AG04450 (cell line): ENCODE data around the gene CACHD1. TPM values are rescaled to one million over a fixed set of nuclear protein-coding genes. Genes with fewer than 3 reads are reported as not detected.

ENCODE experiments used
- CTCF ChIA-PET: fragments of 300-600, 350-600 bp; formaldehyde crosslinking; extraction: SDS; loops from one replicate; lab custom pipeline; 2022; ENCODE audit warnings: antibody characterized with exemption, inconsistent platforms; lab: Charles Lee
- POLR2A ChIA-PET: fragments of 350-600 bp; formaldehyde crosslinking; extraction: SDS; loops from one replicate; lab custom pipeline; 2021; ENCODE audit warnings: antibody characterized with exemption, inconsistent platforms; lab: Yijun Ruan, JAX
- DNase-seq: peaks from one replicate; pipeline ENCODE4 v3.0.0-alpha.2; 2011; ENCODE audit warnings: low read depth, low spot score
- H3K27ac ChIP-seq: one replicate; pipeline ENCODE4 v1.5.1; 2012; ENCODE audit warnings: low read depth, low read length, control low read depth
- H3K27me3 ChIP-seq: one replicate; pipeline ENCODE4 v1.6.0; 2012; ENCODE audit warnings: low read length; ENCODE audit not compliant: control insufficient read depth, insufficient read depth
- H3K4me3 ChIP-seq: 2 replicates; pipeline ENCODE4 v1.5.1; 2011; ENCODE audit warnings: mild to moderate bottlenecking, low read depth, low read length, control low read depth
- H3K9me3 ChIP-seq: 2 replicates; pipeline ENCODE4 v1.5.1; 2012; ENCODE audit warnings: low read length; ENCODE audit not compliant: control insufficient read depth, insufficient read depth
- CTCF ChIP-seq: IDR thresholded peaks from 2 replicates; pipeline ENCODE4 v1.5.1; 2011; ENCODE audit warnings: low read depth, low read length, control low read depth, inconsistent platforms
- polyA plus RNA-seq: library from polyadenylated mRNA; depleted of rRNA; stranded (reverse); fragments of >200 nt; gene quantifications from 2 replicates; pipeline ENCODE4 v1.2.3, GENCODE V29; 2011

The CACHD1 gene
- polyA plus RNA-seq, 1 experiment, result 3.5 TPM

DNA sequence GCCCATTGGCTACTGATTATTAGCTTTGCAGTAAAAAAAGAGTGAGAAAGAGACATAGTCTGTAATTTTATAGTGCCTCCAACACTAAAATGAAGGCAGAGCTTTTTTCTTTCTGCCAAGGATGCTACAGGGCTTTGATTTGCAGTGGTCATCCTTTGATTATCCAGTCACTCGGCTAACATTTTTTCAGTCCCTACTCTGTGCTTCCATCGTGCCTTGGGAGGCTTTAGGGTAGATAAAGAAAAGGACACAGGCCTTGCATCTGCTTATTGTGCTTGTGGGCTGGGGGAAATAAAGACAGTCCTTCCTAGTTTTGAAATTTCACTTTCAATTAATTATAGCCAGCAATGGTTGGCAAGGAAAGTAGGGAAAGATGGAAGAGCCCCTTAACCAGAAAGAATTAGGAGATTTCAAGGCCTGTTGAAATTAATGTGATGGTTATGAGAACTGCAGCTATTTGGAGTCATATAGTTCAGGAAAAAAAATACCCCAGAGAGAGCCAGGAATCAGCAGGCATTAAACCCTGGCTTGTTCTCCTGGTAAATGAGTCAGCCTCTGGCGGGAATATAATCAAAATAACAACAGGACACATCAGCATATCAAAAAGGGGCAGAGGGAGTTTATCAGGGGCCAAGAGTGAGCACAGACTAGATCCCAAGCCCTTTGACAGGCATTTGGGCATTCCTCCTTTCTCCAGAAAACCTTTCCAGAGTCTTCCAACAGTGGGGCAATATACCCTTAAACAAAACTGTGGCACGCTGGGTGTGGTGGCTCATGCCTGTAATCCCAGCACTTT lies 27.4 kb downstream of the CACHD1 start:
- Histone ChIP-seq H3K27ac (no peak overlapping the region), H3K27me3 (no peaks in the 10 kb centered on the region), H3K4me3 (no peak overlapping the region), H3K9me3 (no peaks in the 10 kb centered on the region)
- DNase-seq, result no peak
- ChIA-PET CTCF (interaction anchor here (0.6 kb wide), 3 partner anchors 28 to 234 kb away, joined by 3 read pairs; no protein-coding TSS in a partner anchor), POLR2A (interaction anchor here (0.5 kb wide), 1 partner anchor 1045 kb away, joined by 3 read pairs; no protein-coding TSS in a partner anchor)
- TF ChIP-seq CTCF, result no peak

DNA sequence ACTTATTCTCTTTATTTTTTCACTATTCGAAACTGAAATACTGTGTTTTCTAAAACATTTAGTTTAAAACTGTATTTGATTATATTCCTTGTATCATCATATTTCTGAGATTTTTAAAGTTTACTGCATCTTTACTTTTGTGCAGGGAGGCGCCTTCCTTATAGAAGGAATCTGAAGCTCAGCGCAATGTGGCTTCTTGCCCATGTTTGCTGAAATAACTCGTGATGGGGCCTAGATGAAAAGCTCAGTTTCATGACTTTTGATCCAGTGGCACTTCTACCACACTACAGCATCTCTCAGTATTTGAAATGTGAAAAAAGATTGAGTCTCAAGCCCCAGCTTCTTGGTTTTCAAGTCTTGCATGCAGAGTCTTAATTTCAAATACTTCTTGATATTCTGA lies 28.4 kb downstream of the CACHD1 start:
- TF ChIP-seq CTCF, result no peak
- no peaks in the 10 kb centered on the region for H3K9me3 ChIP-seq
- ChIA-PET CTCF (interaction anchor here (0.9 kb wide), 1 partner anchor 178 kb away, joined by 3 read pairs; no protein-coding TSS in a partner anchor), POLR2A (no interaction called here)
- no peak overlapping the region for H3K27ac ChIP-seq
- H3K27me3 ChIP-seq, result no peaks in the 10 kb centered on the region
- DNase-seq, result no peak
- H3K4me3 ChIP-seq, result no peak overlapping the region

GRCh38 chr1:64499011-64499410 lies 29.1 kb downstream of the CACHD1 start:
- Histone ChIP-seq H3K27me3 (no peaks in the 10 kb centered on the region), H3K27ac (no peak overlapping the region), H3K4me3 (no peak overlapping the region), H3K9me3 (no peaks in the 10 kb centered on the region)
- CTCF ChIA-PET, result no interaction called here
- DNase-seq, result no peak
- no peak for TF ChIP-seq CTCF
- POLR2A ChIA-PET, result no interaction called here

GRCh38 chr1:64499966-64500365 lies 30.0 kb downstream of the CACHD1 start:
- Histone ChIP-seq H3K27me3 (no peaks in the 10 kb centered on the region), H3K27ac (no peak overlapping the region), H3K4me3 (no peak overlapping the region), H3K9me3 (no peaks in the 10 kb centered on the region)
- no peak for TF ChIP-seq CTCF
- CTCF ChIA-PET, result no interaction called here
- no peak for DNase-seq
- POLR2A ChIA-PET, result no interaction called here

DNA sequence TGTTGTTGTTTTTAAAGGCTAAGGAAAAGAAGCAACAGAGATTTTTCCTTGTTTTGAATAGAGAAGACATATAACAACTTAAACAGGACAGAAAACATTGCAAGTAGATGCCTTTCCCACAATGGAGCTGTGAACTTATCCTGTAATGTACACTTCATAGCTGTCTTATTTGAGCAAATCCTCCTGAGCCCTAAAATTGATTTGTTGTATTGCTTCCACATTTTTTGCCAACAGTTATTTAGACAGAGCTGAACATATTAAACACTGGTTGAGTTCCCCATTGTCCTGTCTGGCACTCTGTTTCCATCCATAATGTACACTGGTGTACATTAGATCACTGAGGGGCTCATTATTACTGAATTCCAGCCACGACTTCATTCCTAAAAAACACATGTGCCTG lies 32.2 kb downstream of the CACHD1 start:
- H3K27ac ChIP-seq, result no peak overlapping the region
- CTCF ChIA-PET, result interaction anchor here (1.1 kb wide), 1 partner anchor 173 kb away, joined by 6 read pairs; no protein-coding TSS in a partner anchor
- DNase-seq, result no peak
- no peaks in the 10 kb centered on the region for H3K27me3 ChIP-seq
- H3K9me3 ChIP-seq, result no peaks in the 10 kb centered on the region
- no peak overlapping the region for H3K4me3 ChIP-seq
- POLR2A ChIA-PET, result no interaction called here
- no peak for TF ChIP-seq CTCF
